ENCODE measurements around the gene FRY. TPM values are rescaled to one million over a fixed set of nuclear protein-coding genes. Genes with fewer than 3 reads are reported as not detected.

Gene FRY
- total and polyA plus RNA-seq, 10 donors: 0.80 to 30.0 (median 23.5) TPM

DNA sequence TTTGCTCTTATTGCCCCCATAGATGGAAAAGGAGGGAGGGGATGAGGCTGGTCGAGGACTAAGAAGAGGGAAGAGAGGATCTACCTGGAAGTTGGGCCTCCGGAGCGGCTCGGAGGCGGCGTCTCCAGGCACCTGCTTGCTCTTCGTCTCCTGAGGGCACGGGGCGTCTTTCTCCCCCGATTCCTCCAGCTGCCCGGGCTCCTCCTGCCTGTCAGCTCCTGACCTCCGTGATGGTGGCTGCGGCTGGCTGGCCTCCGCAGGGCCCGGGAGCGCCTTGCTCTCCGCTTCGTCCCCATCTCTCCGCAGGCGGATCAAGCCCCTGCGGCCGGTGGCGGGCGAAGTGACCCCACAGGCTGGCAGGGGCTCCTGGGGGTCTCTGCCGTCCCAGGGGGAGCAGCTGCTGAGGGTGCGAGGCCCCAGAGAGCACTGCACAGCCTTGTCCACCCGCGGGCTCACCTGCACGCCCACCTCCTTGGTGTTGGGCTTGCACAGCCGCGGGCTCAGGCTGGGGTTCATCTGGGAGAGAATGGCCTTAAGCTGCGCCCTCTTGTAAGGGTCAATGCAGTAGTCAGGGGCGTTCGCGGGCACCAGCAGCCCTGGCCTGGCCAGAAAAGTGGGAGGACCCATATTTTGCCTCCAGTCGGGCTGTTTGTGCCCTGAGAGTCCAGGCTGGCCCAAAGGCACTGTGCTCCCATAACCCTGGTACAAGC lies 279.8 kb downstream of the FRY start:
- H3K27ac ChIP-seq: no peak overlapping the region

DNA sequence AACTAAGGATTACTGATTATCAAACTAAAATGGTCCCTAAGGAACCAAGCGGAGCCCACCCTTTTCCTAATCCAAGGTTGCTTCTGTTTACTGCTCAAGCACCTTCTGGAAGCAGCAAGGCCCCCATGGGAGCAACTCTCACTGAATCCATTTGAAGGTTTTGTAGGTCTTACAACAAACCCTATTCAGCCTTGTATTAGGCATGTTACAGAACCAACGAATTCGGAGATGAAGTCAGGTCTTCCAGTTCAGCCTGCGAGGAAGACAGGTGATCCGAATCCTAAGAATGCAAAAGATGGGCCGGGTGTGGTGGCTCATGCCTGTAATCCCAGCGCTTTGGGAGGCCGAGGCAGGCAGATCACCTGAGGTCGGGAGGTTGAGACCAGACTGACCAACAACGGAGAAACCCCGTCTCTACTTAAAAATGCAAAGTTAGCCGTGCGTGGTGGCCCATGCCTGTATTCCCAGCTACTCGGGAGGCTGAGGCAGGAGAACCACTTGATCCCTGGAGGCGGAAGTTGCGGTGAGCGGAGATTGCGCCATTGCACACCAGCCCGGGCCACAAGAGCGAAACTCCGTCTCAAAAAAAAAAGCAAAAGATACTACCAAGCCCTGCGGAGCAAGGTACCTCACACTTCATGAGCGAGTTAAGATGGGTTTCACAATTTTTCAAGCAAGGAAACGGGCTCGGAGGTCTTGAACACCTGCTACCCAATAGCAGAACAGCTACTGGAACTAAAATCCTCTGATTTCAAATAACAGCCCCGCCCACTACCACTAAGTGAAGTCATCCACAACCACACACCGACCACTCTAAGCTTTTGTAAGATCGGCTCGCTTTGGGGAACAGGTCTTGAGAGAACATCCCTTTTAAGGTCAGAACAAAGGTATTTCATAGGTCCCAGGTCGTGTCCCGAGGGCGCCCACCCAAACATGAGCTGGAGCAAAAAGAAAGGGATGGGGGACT lies 283.0 kb downstream of the FRY start:
- Histone ChIP-seq H3K4me1 (peaks cover 0 to 43% (median 18%) of the 10 kb centered on the region in 6 donors), H3K4me3 (peak overlapping the region; percentile 68 to 98 (median 88)), H3K9me3 (no peaks in the 10 kb centered on the region), H3K27ac (peak overlapping the region; percentile 94 to 100 (median 98)), H3K27me3 (replicated peaks in 1 of 7) (no peaks in the 10 kb centered on the region), H3K36me3 (no peaks in the 10 kb centered on the region)
- TF ChIP-seq, protein P1, sequence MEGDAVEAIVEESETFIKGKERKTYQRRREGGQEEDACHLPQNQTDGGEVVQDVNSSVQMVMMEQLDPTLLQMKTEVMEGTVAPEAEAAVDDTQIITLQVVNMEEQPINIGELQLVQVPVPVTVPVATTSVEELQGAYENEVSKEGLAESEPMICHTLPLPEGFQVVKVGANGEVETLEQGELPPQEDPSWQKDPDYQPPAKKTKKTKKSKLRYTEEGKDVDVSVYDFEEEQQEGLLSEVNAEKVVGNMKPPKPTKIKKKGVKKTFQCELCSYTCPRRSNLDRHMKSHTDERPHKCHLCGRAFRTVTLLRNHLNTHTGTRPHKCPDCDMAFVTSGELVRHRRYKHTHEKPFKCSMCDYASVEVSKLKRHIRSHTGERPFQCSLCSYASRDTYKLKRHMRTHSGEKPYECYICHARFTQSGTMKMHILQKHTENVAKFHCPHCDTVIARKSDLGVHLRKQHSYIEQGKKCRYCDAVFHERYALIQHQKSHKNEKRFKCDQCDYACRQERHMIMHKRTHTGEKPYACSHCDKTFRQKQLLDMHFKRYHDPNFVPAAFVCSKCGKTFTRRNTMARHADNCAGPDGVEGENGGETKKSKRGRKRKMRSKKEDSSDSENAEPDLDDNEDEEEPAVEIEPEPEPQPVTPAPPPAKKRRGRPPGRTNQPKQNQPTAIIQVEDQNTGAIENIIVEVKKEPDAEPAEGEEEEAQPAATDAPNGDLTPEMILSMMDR (IDR thresholded peaks at IDR 0.05 in 8 of 11, conservative IDR thresholded peaks at IDR 0.05 in 3 of 11): no peak
- TF ChIP-seq POLR2AphosphoS5 (IDR thresholded peaks at IDR 0.05) (no peak), POLR2A (IDR thresholded peaks at IDR 0.05) (no peak)
- intact Hi-C loops (cut with DNase I; ENCODE audit: low total_unique reads): loop anchor here (5.0 kb wide), 1 partner anchor 402 kb away; no protein-coding TSS in a partner anchor
- DNase-seq: peak; percentile 88
- 51 to 65% (median 62%) methylated on average over 32 of the region's 32 CpGs for WGBS, 5 donors

More for the DNA sequence above, 279.8 kb downstream of the FRY start:
- Histone ChIP-seq H3K9me3 (no peaks in the 10 kb centered on the region), H3K4me1 (peaks cover 0 to 31% (median 16%) of the 10 kb centered on the region in 6 donors), H3K36me3 (no peaks in the 10 kb centered on the region), H3K27me3 (replicated peaks in 1 of 7) (no peaks in the 10 kb centered on the region), H3K4me3 (no peak overlapping the region)
- intact Hi-C loops (cut with DNase I; ENCODE audit: low total_unique reads): loop anchor here (5.0 kb wide), 1 partner anchor 399 kb away; no protein-coding TSS in a partner anchor
- no peak for TF ChIP-seq POLR2AphosphoS5 (IDR thresholded peaks at IDR 0.05)
- TF ChIP-seq, protein P1 (IDR thresholded peaks at IDR 0.05 in 8 of 11, conservative IDR thresholded peaks at IDR 0.05 in 3 of 11): no peak
- TF ChIP-seq POLR2A (IDR thresholded peaks at IDR 0.05): no peak
- 91 to 95% (median 92%) methylated on average over 15 to 36 of the region's 36 CpGs for WGBS, 5 donors
- DNase-seq: peak; percentile 79

DNA sequence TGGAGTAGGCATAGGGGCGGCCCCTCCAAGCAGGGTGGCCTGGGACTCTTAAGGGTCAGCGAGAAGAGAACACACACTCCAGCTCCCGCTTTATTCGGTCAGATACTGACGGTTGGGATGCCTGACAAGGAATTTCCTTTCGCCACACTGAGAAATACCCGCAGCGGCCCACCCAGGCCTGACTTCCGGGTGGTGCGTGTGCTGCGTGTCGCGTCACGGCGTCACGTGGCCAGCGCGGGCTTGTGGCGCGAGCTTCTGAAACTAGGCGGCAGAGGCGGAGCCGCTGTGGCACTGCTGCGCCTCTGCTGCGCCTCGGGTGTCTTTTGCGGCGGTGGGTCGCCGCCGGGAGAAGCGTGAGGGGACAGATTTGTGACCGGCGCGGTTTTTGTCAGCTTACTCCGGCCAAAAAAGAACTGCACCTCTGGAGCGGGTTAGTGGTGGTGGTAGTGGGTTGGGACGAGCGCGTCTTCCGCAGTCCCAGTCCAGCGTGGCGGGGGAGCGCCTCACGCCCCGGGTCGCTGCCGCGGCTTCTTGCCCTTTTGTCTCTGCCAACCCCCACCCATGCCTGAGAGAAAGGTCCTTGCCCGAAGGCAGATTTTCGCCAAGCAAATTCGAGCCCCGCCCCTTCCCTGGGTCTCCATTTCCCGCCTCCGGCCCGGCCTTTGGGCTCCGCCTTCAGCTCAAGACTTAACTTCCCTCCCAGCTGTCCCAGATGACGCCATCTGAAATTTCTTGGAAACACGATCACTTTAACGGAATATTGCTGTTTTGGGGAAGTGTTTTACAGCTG lies 283.9 kb downstream of the FRY start, which contains the start of the genes BRCA2 and ZAR1L:
TSS of gene BRCA2 (plus strand) at position 271 of the 790 bp plus-strand sequence. CDS start 953 bp downstream, outside the sequence.
TSS of gene ZAR1L (minus strand) at position 126 of the 790 bp plus-strand sequence. CDS start 3,438 bp downstream, outside the sequence.
- Histone ChIP-seq H3K4me3 (peak within 1 kb of the TSS; percentile 68 to 98 (median 88)), H3K9me3 (no peaks in the 10 kb centered on the region), H3K4me1 (peaks cover 0 to 34% (median 12%) of the 10 kb centered on the region in 6 donors), H3K36me3 (no peaks in the 10 kb centered on the region), H3K27me3 (replicated peaks in 1 of 7) (no peaks in the 10 kb centered on the region), H3K27ac (peak within 1 kb of the TSS; percentile 94 to 100 (median 98))
- 0 to 2% (median 1%) methylated on average over 28 to 60 of the region's 60 CpGs for WGBS, 5 donors
- intact Hi-C loops (cut with DNase I; ENCODE audit: low total_unique reads): no loop called here
- peak; percentile 97 to 99 (median 98) for TF ChIP-seq POLR2AphosphoS5 (IDR thresholded peaks at IDR 0.05)
- TF ChIP-seq, protein P1 (IDR thresholded peaks at IDR 0.05 in 8 of 11, conservative IDR thresholded peaks at IDR 0.05 in 3 of 11): peak in 5 of 11 experiments; percentile 5 to 20 (median 19)
- TF ChIP-seq POLR2A (IDR thresholded peaks at IDR 0.05): peak in 2 of 3 donors; percentile 52 to 75
- DNase-seq: peak; percentile 98
